Erythroblast (primary cell): ENCODE results near the gene GALNT9.
"Not testable (repeated sequence)": the region's sequence is repeated elsewhere in the genome, so short reads cannot be mapped to it uniquely, and the experiment has no call there.

ENCODE experiments used
- DNase-seq, 2 experiments: peaks; one replicate each; lab custom pipeline; 2025; lab: John Stamatoyannopoulos, UW
- GATA1 ChIP-seq: IDR thresholded peaks from 2 replicates; pipeline ENCODE4 v1.6.1; 2011; ENCODE audit warnings: low read depth, mild to moderate bottlenecking, control low read depth, low read length, moderate library complexity
- POLR2A ChIP-seq: IDR thresholded peaks from 2 replicates; pipeline ENCODE4 v1.6.1; 2011; ENCODE audit warnings: mild to moderate bottlenecking, low read length

The GALNT9 gene

GRCh38 chr12:132300789-132301722, 28.3 kb downstream of the GALNT9 start:
- TF ChIP-seq GATA1 (no peak), POLR2A (no peak)
- no peak for DNase-seq

GRCh38 chr12:132296063-132296462, 33.3 kb downstream of the GALNT9 start:
- no peak for TF ChIP-seq POLR2A
- TF ChIP-seq GATA1 = no peak
- DNase-seq = no peak

- DNase-seq = not testable (repeated sequence)
These were observed 33.8 kb downstream of the GALNT9 start for GRCh38 chr12:132295561-132295960.

- TF ChIP-seq GATA1 (no peak), POLR2A (no peak)
These were observed 34.3 kb downstream of the GALNT9 start for GRCh38 chr12:132295101-132295526.

GRCh38 chr12:132294121-132295034, 35.0 kb downstream of the GALNT9 start:
- DNase-seq = no peak
- no peak for TF ChIP-seq GATA1
- no peak for TF ChIP-seq POLR2A

More at GRCh38 chr12:132295101-132295526, 34.3 kb downstream of the GALNT9 start:
- DNase-seq = no peak

GRCh38 chr12:132292328-132293319, 36.8 kb downstream of the GALNT9 start:
- no peak for TF ChIP-seq POLR2A
- no peak for TF ChIP-seq GATA1
- DNase-seq = no peak

GRCh38 chr12:132291402-132292175, 37.8 kb downstream of the GALNT9 start:
- no peak for DNase-seq
- TF ChIP-seq POLR2A (no peak), GATA1 (no peak)

- TF ChIP-seq POLR2A = no peak
- no peak for TF ChIP-seq GATA1
- DNase-seq = no peak
These were observed 39.2 kb downstream of the GALNT9 start for GRCh38 chr12:132290203-132290540.

- DNase-seq = no peak
- no peak for TF ChIP-seq POLR2A
- no peak for TF ChIP-seq GATA1
These were observed 39.8 kb downstream of the GALNT9 start for GRCh38 chr12:132289356-132290202.

GRCh38 chr12:132288516-132289215, 40.7 kb downstream of the GALNT9 start:
- DNase-seq = no peak
- TF ChIP-seq GATA1 (no peak), POLR2A (no peak)
